ENCODE data around the gene ARMC3.

DNA sequence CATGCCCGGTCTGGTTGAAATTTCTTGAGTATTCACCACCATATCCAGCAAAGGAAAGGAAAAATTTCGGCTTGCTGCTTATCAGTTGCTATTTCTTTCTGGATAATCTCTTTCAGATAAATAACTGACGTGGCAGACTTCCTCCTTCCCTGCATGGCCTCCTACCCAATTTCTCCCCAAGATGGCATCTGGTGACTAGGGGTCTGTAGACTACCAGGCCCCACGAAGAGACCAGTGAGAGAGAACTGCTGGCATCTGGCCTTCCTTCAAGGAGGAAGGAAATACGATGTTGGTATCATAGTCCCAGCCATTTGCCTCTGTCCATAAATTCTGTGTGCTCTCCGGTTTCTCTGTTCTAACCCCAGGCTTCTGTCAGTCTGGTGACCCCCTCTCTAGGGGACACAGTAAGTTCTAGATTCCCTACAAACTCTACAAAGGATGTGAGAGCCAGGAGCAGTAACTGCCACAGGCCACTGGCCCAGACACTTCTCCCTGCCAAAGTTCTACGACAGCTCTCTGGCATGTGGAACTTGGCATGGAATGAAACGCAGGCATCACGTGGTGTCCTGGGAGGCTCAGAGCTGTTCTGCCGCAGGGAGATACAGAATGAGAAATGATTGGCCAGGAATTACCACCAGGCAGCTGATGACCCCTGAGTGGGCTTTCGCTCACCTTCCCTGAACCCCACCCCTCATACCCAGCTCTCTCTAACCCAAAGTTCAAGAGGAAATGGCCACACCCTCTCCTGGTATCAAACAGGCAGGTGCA, 137.5 kb downstream of the ARMC3 start:
- no peak for TF ChIP-seq EZH2 (IDR thresholded peaks at IDR 0.05; ENCODE audit: low read depth)
- TF ChIP-seq, protein P1, sequence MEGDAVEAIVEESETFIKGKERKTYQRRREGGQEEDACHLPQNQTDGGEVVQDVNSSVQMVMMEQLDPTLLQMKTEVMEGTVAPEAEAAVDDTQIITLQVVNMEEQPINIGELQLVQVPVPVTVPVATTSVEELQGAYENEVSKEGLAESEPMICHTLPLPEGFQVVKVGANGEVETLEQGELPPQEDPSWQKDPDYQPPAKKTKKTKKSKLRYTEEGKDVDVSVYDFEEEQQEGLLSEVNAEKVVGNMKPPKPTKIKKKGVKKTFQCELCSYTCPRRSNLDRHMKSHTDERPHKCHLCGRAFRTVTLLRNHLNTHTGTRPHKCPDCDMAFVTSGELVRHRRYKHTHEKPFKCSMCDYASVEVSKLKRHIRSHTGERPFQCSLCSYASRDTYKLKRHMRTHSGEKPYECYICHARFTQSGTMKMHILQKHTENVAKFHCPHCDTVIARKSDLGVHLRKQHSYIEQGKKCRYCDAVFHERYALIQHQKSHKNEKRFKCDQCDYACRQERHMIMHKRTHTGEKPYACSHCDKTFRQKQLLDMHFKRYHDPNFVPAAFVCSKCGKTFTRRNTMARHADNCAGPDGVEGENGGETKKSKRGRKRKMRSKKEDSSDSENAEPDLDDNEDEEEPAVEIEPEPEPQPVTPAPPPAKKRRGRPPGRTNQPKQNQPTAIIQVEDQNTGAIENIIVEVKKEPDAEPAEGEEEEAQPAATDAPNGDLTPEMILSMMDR (conservative IDR thresholded peaks at IDR 0.05), result no peak

Measured in PC-9 (cell line).